Activated CD4-positive, alpha-beta T cell treated with anti-CD3 and anti-CD28 coated beads, Interleukin-2, amount 10 ng/mL, durations not matched to agents 24 days and 14 days (primary cell): ENCODE data around the gene PAPPA. TPM values are rescaled to one million over a fixed set of nuclear protein-coding genes. Genes with fewer than 3 reads are reported as not detected.

ENCODE experiments used
- DNase-seq: peaks from one replicate; pipeline ENCODE4 v3.0.0; 2022
- H3K27ac Mint-ChIP-seq: one replicate; pipeline ENCODE4 v1.8.0; 2022; ENCODE audit warnings: mild to moderate bottlenecking, mixed read lengths
- H3K27me3 Mint-ChIP-seq: one replicate; pipeline ENCODE4 v1.8.0; 2022; ENCODE audit warnings: mixed read lengths
- H3K36me3 Mint-ChIP-seq: one replicate; pipeline ENCODE4 v1.8.0; 2022; ENCODE audit warnings: low read depth, mild to moderate bottlenecking, mixed read lengths
- H3K4me1 Mint-ChIP-seq: one replicate; pipeline ENCODE4 v1.8.0; 2021; ENCODE audit warnings: mixed read lengths
- H3K4me3 Mint-ChIP-seq: one replicate; pipeline ENCODE4 v1.8.0; 2022; ENCODE audit warnings: mild to moderate bottlenecking, moderate library complexity, mixed read lengths
- H3K9me3 Mint-ChIP-seq: one replicate; pipeline ENCODE4 v1.8.0; 2021; ENCODE audit warnings: mixed read lengths
- intact Hi-C: fragments of 100-400 bp; cut with micrococcal nuclease; formaldehyde crosslinking; loops from one replicate; pipeline ENCODE4 v1.15.1; 2023
- total RNA-seq: library from RNA; stranded (reverse); gene quantifications from 2 replicates; pipeline ENCODE4 v1.2.3, GENCODE V29; 2022

PAPPA gene
- total RNA-seq, 1 donor from 2014 or later = not detected

- no peaks in the 10 kb centered on the region for H3K9me3 Mint-ChIP-seq
- H3K27me3 Mint-ChIP-seq = peaks cover 65% of the 10 kb centered on the region
- no peak overlapping the region for H3K27ac Mint-ChIP-seq
- H3K36me3 Mint-ChIP-seq = peaks cover 2% of the 10 kb centered on the region
- peaks cover 7% of the 10 kb centered on the region for H3K4me1 Mint-ChIP-seq
- no peak for DNase-seq
- no peak overlapping the region for H3K4me3 Mint-ChIP-seq
- intact Hi-C loops = loop anchor here (10.0 kb wide), 2 partner anchors 418 to 508 kb away; no protein-coding TSS in a partner anchor
Measured at GRCh38 chr9:116156621-116157314, 3.2 kb downstream of the PAPPA start.

GRCh38 chr9:116157436-116158138 is 4.0 kb downstream of the PAPPA start:
- no peak for DNase-seq
- H3K27ac Mint-ChIP-seq = no peak overlapping the region
- H3K9me3 Mint-ChIP-seq = no peaks in the 10 kb centered on the region
- peaks cover 58% of the 10 kb centered on the region for H3K27me3 Mint-ChIP-seq
- peaks cover 2% of the 10 kb centered on the region for H3K36me3 Mint-ChIP-seq
- intact Hi-C loops = loop anchor here (10.0 kb wide), 2 partner anchors 417 to 507 kb away; no protein-coding TSS in a partner anchor
- H3K4me1 Mint-ChIP-seq = peaks cover 7% of the 10 kb centered on the region
- H3K4me3 Mint-ChIP-seq = no peak overlapping the region

- Mint-ChIP-seq H3K4me3 (no peak overlapping the region), H3K36me3 (no peaks in the 10 kb centered on the region), H3K27me3 (peaks cover 32% of the 10 kb centered on the region), H3K4me1 (no peaks in the 10 kb centered on the region), H3K27ac (no peak overlapping the region), H3K9me3 (no peaks in the 10 kb centered on the region)
- intact Hi-C loops = no loop called here
- DNase-seq = no peak
Measured at GRCh38 chr9:116160676-116161571, 7.3 kb downstream of the PAPPA start.

GRCh38 chr9:116162241-116162781 is 8.7 kb downstream of the PAPPA start:
- Mint-ChIP-seq H3K27me3 (peaks cover 20% of the 10 kb centered on the region), H3K9me3 (no peaks in the 10 kb centered on the region), H3K4me1 (no peaks in the 10 kb centered on the region), H3K4me3 (no peak overlapping the region), H3K27ac (no peak overlapping the region), H3K36me3 (no peaks in the 10 kb centered on the region)
- DNase-seq = no peak
- intact Hi-C loops = no loop called here

GRCh38 chr9:116163293-116164055 is 9.9 kb downstream of the PAPPA start:
- DNase-seq = no peak
- Mint-ChIP-seq H3K27me3 (peaks cover 9% of the 10 kb centered on the region), H3K9me3 (no peaks in the 10 kb centered on the region), H3K4me1 (no peaks in the 10 kb centered on the region), H3K27ac (no peak overlapping the region), H3K36me3 (no peaks in the 10 kb centered on the region), H3K4me3 (no peak overlapping the region)
- intact Hi-C loops = no loop called here

GRCh38 chr9:116165912-116166311 is 12.3 kb downstream of the PAPPA start:
- DNase-seq = no peak
- no peak overlapping the region for H3K4me3 Mint-ChIP-seq
- no peaks in the 10 kb centered on the region for H3K4me1 Mint-ChIP-seq
- H3K27ac Mint-ChIP-seq = no peak overlapping the region
- intact Hi-C loops = no loop called here
- no peaks in the 10 kb centered on the region for H3K36me3 Mint-ChIP-seq
- no peaks in the 10 kb centered on the region for H3K27me3 Mint-ChIP-seq
- H3K9me3 Mint-ChIP-seq = no peaks in the 10 kb centered on the region

- Mint-ChIP-seq H3K4me1 (no peaks in the 10 kb centered on the region), H3K9me3 (no peaks in the 10 kb centered on the region), H3K27me3 (no peaks in the 10 kb centered on the region), H3K4me3 (no peak overlapping the region), H3K27ac (no peak overlapping the region), H3K36me3 (no peaks in the 10 kb centered on the region)
- intact Hi-C loops = no loop called here
- DNase-seq = no peak
Measured at GRCh38 chr9:116166713-116167112, 13.1 kb downstream of the PAPPA start.

GRCh38 chr9:116168231-116168630 is 14.6 kb downstream of the PAPPA start:
- no peaks in the 10 kb centered on the region for H3K36me3 Mint-ChIP-seq
- no peaks in the 10 kb centered on the region for H3K9me3 Mint-ChIP-seq
- H3K4me3 Mint-ChIP-seq = no peak overlapping the region
- H3K27ac Mint-ChIP-seq = no peak overlapping the region
- H3K27me3 Mint-ChIP-seq = no peaks in the 10 kb centered on the region
- intact Hi-C loops = no loop called here
- no peak for DNase-seq
- no peaks in the 10 kb centered on the region for H3K4me1 Mint-ChIP-seq

- Mint-ChIP-seq H3K9me3 (no peaks in the 10 kb centered on the region), H3K27me3 (no peaks in the 10 kb centered on the region), H3K36me3 (no peaks in the 10 kb centered on the region), H3K27ac (no peak overlapping the region), H3K4me3 (no peak overlapping the region), H3K4me1 (no peaks in the 10 kb centered on the region)
- intact Hi-C loops = no loop called here
- no peak for DNase-seq
Measured at GRCh38 chr9:116172216-116172615, 18.6 kb downstream of the PAPPA start.

- Mint-ChIP-seq H3K27ac (no peak overlapping the region), H3K27me3 (no peaks in the 10 kb centered on the region), H3K4me3 (no peak overlapping the region), H3K4me1 (no peaks in the 10 kb centered on the region), H3K9me3 (no peaks in the 10 kb centered on the region), H3K36me3 (no peaks in the 10 kb centered on the region)
- intact Hi-C loops = no loop called here
- no peak for DNase-seq
Measured at GRCh38 chr9:116174347-116174746, 20.8 kb downstream of the PAPPA start.

GRCh38 chr9:116175614-116176013 is 22.0 kb downstream of the PAPPA start:
- H3K27me3 Mint-ChIP-seq = no peaks in the 10 kb centered on the region
- H3K27ac Mint-ChIP-seq = no peak overlapping the region
- H3K9me3 Mint-ChIP-seq = no peaks in the 10 kb centered on the region
- no peak overlapping the region for H3K4me3 Mint-ChIP-seq
- H3K36me3 Mint-ChIP-seq = no peaks in the 10 kb centered on the region
- DNase-seq = no peak
- intact Hi-C loops = no loop called here
- H3K4me1 Mint-ChIP-seq = no peaks in the 10 kb centered on the region

GRCh38 chr9:116178481-116179211 is 25.1 kb downstream of the PAPPA start:
- Mint-ChIP-seq H3K9me3 (no peaks in the 10 kb centered on the region), H3K4me1 (no peaks in the 10 kb centered on the region), H3K36me3 (no peaks in the 10 kb centered on the region), H3K4me3 (no peak overlapping the region), H3K27me3 (no peaks in the 10 kb centered on the region), H3K27ac (no peak overlapping the region)
- intact Hi-C loops = no loop called here
- no peak for DNase-seq

GRCh38 chr9:116179568-116179967 is 26.0 kb downstream of the PAPPA start:
- Mint-ChIP-seq H3K4me3 (no peak overlapping the region), H3K4me1 (no peaks in the 10 kb centered on the region), H3K36me3 (no peaks in the 10 kb centered on the region), H3K27me3 (no peaks in the 10 kb centered on the region), H3K9me3 (no peaks in the 10 kb centered on the region), H3K27ac (no peak overlapping the region)
- no peak for DNase-seq
- intact Hi-C loops = no loop called here
